ENCODE measurements around the gene BRI3BP.
"Not testable (repeated sequence)": the region's sequence is repeated elsewhere in the genome, so short reads cannot be mapped to it uniquely, and the experiment has no call there.

The BRI3BP gene

DNA sequence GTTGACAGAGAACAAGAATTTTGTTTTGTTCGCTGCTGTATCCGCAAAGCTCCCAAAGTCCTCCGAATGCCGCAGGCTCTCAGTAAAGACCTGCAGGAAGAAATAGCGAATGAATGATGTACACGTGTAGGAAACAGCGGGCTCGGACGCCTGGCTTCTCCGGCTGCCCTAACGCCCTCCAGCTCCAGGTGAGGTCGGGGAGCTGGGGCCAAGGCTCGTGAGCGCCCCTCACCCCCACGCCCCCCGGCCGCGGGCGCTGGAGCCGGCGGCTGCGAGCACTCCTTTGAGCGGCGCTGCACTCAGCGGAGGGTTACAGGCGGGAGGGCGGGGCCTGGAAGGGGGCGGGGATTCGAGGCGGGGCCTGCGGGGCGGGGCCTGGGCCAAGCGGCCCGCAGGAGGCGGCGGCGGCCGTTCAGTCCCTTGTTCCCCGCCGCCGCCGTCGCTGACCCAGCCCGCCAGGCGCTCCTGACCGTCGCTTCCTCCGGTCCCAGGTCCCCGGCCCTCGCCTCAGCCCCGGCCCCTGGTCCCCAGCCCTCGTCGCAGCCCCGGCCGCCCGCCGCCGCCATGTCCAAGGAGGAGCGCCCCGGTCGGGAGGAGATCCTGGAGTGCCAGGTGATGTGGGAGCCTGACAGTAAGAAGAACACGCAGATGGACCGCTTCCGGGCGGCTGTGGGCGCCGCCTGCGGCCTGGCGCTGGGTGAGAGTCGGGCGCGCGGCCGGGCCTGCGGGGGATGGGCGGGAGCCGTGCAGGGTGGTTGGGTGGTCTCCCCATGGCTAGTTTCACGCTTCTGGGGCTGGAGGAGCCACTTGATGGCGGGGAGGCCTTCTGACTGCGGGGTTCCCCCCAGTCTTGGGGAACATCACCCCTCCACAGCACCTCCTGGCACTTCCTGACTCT is 71.8 kb downstream of the BRI3BP start, which contains the start of gene AACS:
Gene AACS (plus strand): TSS at position 415 of the 898 bp plus-strand sequence. CDS start 150 bp downstream, at position 565.
- DNase-seq (ENCODE audit: extremely low read depth in 1 of 2, low read depth in 1 of 2) = peak; percentile 51 to 70

GRCh38 chr12:125065919-125066570 is 72.6 kb downstream of the BRI3BP start:
- no peak for DNase-seq (ENCODE audit: extremely low read depth in 1 of 2, low read depth in 1 of 2)

DNA sequence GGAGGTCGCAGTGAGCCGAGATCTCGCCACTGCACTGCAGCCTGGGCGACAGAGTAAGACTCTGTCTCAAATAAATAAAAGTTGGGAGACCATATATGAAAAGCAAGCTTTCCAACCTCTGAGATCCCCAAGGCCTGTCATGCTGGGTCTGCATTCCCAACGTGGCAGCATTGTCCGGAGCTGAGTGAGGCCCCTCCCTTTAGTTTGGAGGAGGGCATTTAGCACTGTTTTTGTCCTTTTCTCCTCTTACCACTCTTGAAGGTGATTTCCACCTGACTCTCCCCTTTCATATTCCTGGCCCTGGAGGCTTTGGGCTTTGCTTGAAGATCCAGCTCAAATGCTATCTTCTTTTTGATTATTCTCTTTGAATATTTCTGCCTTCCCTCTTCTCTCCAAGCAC is 74.9 kb downstream of the BRI3BP start:
- DNase-seq (ENCODE audit: extremely low read depth in 1 of 2, low read depth in 1 of 2) = no peak

GRCh38 chr12:125069616-125070015 is 76.2 kb downstream of the BRI3BP start:
- DNase-seq (ENCODE audit: extremely low read depth in 1 of 2, low read depth in 1 of 2) = no peak

- DNase-seq (ENCODE audit: extremely low read depth in 1 of 2, low read depth in 1 of 2) = no peak
These were observed 76.7 kb downstream of the BRI3BP start for GRCh38 chr12:125070112-125070511.

- no peak for DNase-seq (ENCODE audit: extremely low read depth in 1 of 2, low read depth in 1 of 2)
These were observed 77.4 kb downstream of the BRI3BP start for GRCh38 chr12:125070661-125071390.

DNA sequence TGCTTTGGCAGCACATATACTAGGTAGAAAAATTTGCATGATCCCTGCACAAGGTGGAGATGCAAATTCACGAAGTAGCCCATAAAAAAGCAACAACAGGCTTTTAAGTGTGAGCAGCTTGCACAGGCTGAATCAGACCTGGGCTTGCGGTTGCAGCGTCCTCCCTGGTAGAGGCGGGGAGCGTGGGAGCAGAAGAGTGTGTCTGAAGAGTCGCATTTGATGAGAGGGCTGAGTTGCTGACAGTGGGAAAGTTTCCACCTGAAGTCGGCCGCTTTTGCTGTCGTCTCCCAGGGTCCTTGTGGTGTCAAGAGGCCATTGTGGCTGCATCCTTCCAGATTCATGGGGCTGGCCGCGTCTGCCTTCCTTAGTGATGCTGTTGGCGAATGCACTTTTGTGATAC is 78.0 kb downstream of the BRI3BP start:
- no peak for DNase-seq (ENCODE audit: extremely low read depth in 1 of 2, low read depth in 1 of 2)

DNA sequence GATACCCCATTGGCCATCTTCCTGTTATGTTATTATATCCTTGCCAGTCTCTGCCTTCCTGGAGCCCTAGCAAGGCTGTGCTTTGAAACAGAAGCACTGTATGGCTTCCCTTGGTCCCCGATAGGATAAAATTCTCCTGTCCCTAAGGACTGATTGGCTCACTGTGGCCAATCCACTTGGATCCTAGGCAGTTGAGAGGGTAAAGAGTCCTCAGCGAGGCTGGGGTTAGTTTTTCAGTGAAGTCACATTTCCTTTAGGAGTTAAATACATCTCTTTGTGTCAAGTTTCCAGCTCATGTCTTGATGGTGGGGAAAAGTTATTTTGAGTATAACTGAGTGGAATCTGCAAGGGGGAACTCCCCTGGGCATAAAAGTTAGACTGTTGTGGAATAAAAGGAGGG is 79.1 kb downstream of the BRI3BP start:
- DNase-seq (ENCODE audit: extremely low read depth in 1 of 2, low read depth in 1 of 2) = no peak

- DNase-seq (ENCODE audit: extremely low read depth in 1 of 2, low read depth in 1 of 2) = not testable (repeated sequence)
These were observed 80.8 kb downstream of the BRI3BP start for GRCh38 chr12:125074294-125074693.

- DNase-seq (ENCODE audit: extremely low read depth in 1 of 2, low read depth in 1 of 2) = no peak
These were observed 82.7 kb downstream of the BRI3BP start for GRCh38 chr12:125076103-125076502.

GRCh38 chr12:125079084-125079483 is 85.6 kb downstream of the BRI3BP start:
- DNase-seq (ENCODE audit: extremely low read depth in 1 of 2, low read depth in 1 of 2) = no peak

GRCh38 chr12:125079648-125080645 is 86.5 kb downstream of the BRI3BP start:
- DNase-seq (ENCODE audit: extremely low read depth in 1 of 2, low read depth in 1 of 2) = no peak
